ENCODE data around the gene ELP2.

GRCh38 chr18:36128530-36128870 lies 1.2 kb upstream of the ELP2 start:
- TF ChIP-seq MAX (CRISPR knock-in tag; IDR thresholded peaks at IDR 0.05) (no peak), FUS (optimal IDR thresholded peaks at IDR 0.05; ENCODE audit: low read depth, low read length) (no peak), GABPA (tag; conservative IDR thresholded peaks at IDR 0.05; ENCODE audit: low read depth) (no peak), CTCF (IDR thresholded peaks at IDR 0.05 in 2 of 3, conservative IDR thresholded peaks at IDR 0.05 in 1 of 3; ENCODE audit: insufficient read depth in 2 of 3, low read depth in 1 of 3, low read length in 3 of 3) (no peak), HBP1 (CRISPR knock-in tag; IDR thresholded peaks at IDR 0.05) (no peak), GMEB1 (CRISPR knock-in tag; IDR thresholded peaks at IDR 0.05) (no peak), ZNF407 (IDR thresholded peaks at IDR 0.05; ENCODE audit: low read depth) (no peak), TAF7 (tag; IDR thresholded peaks at IDR 0.05) (no peak), NFE2L1 (tag; IDR thresholded peaks at IDR 0.05; ENCODE audit: borderline replicate concordance, low read depth) (no peak), SIN3A (IDR thresholded peaks at IDR 0.05; ENCODE audit: borderline replicate concordance in 2 of 2, control insufficient read depth in 1 of 2, low read depth in 2 of 2, low read length in 2 of 2) (no peak), ZNF780A (CRISPR knock-in tag; IDR thresholded peaks at IDR 0.05) (no peak), POLR2AphosphoS5 (IDR thresholded peaks at IDR 0.05; ENCODE audit: control insufficient read depth, insufficient read depth, low read depth, low read length) (no peak), MYC (IDR thresholded peaks at IDR 0.05; ENCODE audit: low read depth, low read length) (no peak), MYC (CRISPR knock-in tag; IDR thresholded peaks at IDR 0.05; ENCODE audit: borderline replicate concordance, low read depth) (no peak)

Data from K562 (cell line).